Thoracic aorta (tissue), 2 donors: ENCODE data around the gene CDK5R1. TPM values are rescaled to one million over a fixed set of nuclear protein-coding genes. Genes with fewer than 3 reads are reported as not detected.

Experiments used
- ATAC-seq: fragments of 150-250 bp; one replicate; pipeline ENCODE4 v1.8.0; 2017; ENCODE audit warnings: low read depth; ENCODE audit not compliant: insufficient number of reproducible peaks, low FRiP score
- DNase-seq: peaks from one replicate; pipeline ENCODE4 v3.0.0-alpha.2; 2020; ENCODE audit warnings: low spot score
- H3K27ac ChIP-seq, 2 donors: fragments of 200-600 bp; sonication (generic); 1 replicate in 1 of 2; 2 replicates in 1 of 2; pipeline ENCODE4 v1.5.1; 2016; ENCODE audit warnings: mild to moderate bottlenecking in 2 of 2, moderate library complexity in 2 of 2
- H3K27me3 ChIP-seq: fragments of 200-600 bp; sonication (generic); replicated peaks from 2 replicates; pipeline ENCODE4 v1.6.0; 2016; ENCODE audit warnings: mild to moderate bottlenecking; ENCODE audit not compliant: insufficient read depth
- H3K36me3 ChIP-seq: fragments of 200-600 bp; sonication (generic); one replicate; pipeline ENCODE4 v1.5.1; 2016
- H3K4me1 ChIP-seq, 2 donors: fragments of 200-600 bp; sonication (generic); 1 replicate in 1 of 2; 2 replicates in 1 of 2; pipeline versions ENCODE4 v1.5.1 to v1.6.0; 2016; ENCODE audit warnings: low read depth in 2 of 2, mild to moderate bottlenecking in 1 of 2; ENCODE audit not compliant: control insufficient read depth in 1 of 2
- H3K4me3 ChIP-seq: fragments of 200-600 bp; sonication (generic); 2 replicates; pipeline ENCODE4 v1.5.1; 2016; ENCODE audit warnings: mild to moderate bottlenecking
- H3K9me3 ChIP-seq: fragments of 200-600 bp; sonication (generic); 2 replicates; pipeline ENCODE4 v1.5.1; 2016
- CTCF ChIP-seq: fragments of 200-600 bp; sonication (generic); IDR thresholded peaks from one replicate; pipeline ENCODE4 v1.5.1; 2019; ENCODE audit warnings: antibody characterized with exemption
- total RNA-seq, 2 donors: library from RNA; depleted of rRNA; stranded (reverse); fragments of >200 nt; gene quantifications; one replicate each; pipeline versions ENCODE4 v1.1.0 to v1.2.3, GENCODE V29; 2016

The CDK5R1 gene
- total RNA-seq, 2 donors from 2014 or later: 1.1 to 2.6 TPM

GRCh38 chr17:32451879-32452278, 34.9 kb upstream of the CDK5R1 start:
- H3K36me3 ChIP-seq: peaks cover 40% of the 10 kb centered on the region
- H3K9me3 ChIP-seq: no peaks in the 10 kb centered on the region
- no peak overlapping the region for H3K4me3 ChIP-seq
- peaks cover 0 to 5% of the 10 kb centered on the region in 2 donors for H3K4me1 ChIP-seq
- H3K27ac ChIP-seq: no peak overlapping the region
- ATAC-seq (no peak), DNase-seq (no peak)
- TF ChIP-seq CTCF: no peak
- no peaks in the 10 kb centered on the region for H3K27me3 ChIP-seq

DNA sequence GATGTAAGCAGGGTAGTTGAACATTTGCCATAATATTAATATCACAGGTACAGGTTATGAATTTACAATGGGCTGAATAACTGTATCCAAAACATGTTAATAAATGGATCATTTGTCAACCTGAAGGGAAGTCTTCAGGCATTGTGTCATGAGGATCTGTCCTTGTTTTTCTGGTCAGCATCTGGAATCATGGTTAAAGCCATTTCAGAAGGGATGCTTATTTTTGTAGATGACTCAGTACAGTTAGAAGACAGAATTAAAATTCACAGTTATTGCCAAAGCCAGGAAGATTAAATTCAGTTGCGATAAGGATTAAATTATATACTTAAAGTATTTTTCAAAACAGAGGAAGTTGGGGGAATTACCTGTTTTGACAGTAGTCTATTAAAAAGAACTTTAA, 34.5 kb upstream of the CDK5R1 start:
- DNase-seq: no peak
- Histone ChIP-seq H3K27me3 (no peaks in the 10 kb centered on the region), H3K4me3 (no peak overlapping the region), H3K27ac (no peak overlapping the region), H3K4me1 (peaks cover 0 to 1% of the 10 kb centered on the region in 2 donors), H3K36me3 (peaks cover 44% of the 10 kb centered on the region), H3K9me3 (no peaks in the 10 kb centered on the region)
- TF ChIP-seq CTCF: no peak
- no peak for ATAC-seq

DNA sequence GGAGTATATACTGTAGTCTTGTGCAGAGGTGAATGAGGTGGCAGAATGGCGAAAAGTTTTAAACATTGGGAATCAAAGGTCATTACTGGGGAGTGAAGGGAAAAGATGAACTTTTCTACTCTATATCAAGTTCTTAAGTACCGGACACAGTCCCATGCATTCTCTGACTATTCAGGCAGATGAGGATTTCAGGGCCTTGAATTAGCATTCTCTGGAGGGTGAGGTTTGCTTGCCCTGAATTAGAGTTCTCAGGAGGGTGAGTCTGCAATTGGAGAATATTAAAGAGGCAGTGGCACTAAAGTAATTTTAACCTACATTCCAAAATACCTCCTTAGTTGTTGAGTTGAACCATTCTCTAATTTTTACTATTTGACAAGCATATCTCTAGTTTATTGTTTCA, 33.4 kb upstream of the CDK5R1 start:
- no peaks in the 10 kb centered on the region for H3K27me3 ChIP-seq
- peaks cover 44% of the 10 kb centered on the region for H3K36me3 ChIP-seq
- no peak for DNase-seq

DNA sequence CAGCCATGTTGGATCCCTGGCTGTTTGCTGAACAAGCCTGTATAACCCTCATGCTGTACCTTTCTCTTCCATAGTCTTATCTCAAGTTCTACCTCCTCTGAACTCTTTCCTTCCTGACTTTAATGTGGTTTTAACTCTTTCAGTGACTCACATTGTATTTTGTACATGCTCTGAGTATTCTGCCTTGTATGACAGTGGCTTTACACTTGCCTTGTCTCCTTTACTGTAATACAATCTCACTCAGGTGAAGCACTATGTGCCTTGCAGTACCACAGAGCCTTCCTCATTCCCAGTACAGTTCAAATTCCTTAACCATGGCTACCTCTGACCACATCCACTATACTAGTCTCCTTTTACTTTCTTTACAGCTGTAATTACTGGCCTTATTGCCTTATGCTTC, 28.4 kb upstream of the CDK5R1 start:
- ATAC-seq: no peak
- TF ChIP-seq CTCF: no peak
- no peak overlapping the region for H3K27ac ChIP-seq
- no peaks in the 10 kb centered on the region for H3K9me3 ChIP-seq
- H3K4me1 ChIP-seq: no peaks in the 10 kb centered on the region
- no peaks in the 10 kb centered on the region for H3K27me3 ChIP-seq
- H3K4me3 ChIP-seq: no peak overlapping the region
- peaks cover 45% of the 10 kb centered on the region for H3K36me3 ChIP-seq
- no peak for DNase-seq

More for the DNA sequence above, 33.4 kb upstream of the CDK5R1 start:
- Histone ChIP-seq H3K4me3 (no peak overlapping the region), H3K27ac (no peak overlapping the region), H3K4me1 (no peaks in the 10 kb centered on the region), H3K9me3 (no peaks in the 10 kb centered on the region)
- no peak for ATAC-seq
- TF ChIP-seq CTCF: no peak

GRCh38 chr17:32460054-32460453, 26.7 kb upstream of the CDK5R1 start:
- H3K27ac ChIP-seq: no peak overlapping the region
- DNase-seq (no peak), ATAC-seq (no peak)
- H3K27me3 ChIP-seq: no peaks in the 10 kb centered on the region
- H3K4me1 ChIP-seq: no peaks in the 10 kb centered on the region
- H3K4me3 ChIP-seq: no peak overlapping the region
- H3K9me3 ChIP-seq: no peaks in the 10 kb centered on the region
- H3K36me3 ChIP-seq: peaks cover 43% of the 10 kb centered on the region
- no peak for TF ChIP-seq CTCF
